ENCODE measurements around the gene TTLL11. TPM values are rescaled to one million over a fixed set of nuclear protein-coding genes. Genes with fewer than 3 reads are reported as not detected.
A peak's percentile ranks its signal among the peaks of the same experiment; 100 is the strongest.

The TTLL11 gene
- total and polyA plus RNA-seq, 2 experiments from 2014 or later, result 0.57 to 1.4 TPM

DNA sequence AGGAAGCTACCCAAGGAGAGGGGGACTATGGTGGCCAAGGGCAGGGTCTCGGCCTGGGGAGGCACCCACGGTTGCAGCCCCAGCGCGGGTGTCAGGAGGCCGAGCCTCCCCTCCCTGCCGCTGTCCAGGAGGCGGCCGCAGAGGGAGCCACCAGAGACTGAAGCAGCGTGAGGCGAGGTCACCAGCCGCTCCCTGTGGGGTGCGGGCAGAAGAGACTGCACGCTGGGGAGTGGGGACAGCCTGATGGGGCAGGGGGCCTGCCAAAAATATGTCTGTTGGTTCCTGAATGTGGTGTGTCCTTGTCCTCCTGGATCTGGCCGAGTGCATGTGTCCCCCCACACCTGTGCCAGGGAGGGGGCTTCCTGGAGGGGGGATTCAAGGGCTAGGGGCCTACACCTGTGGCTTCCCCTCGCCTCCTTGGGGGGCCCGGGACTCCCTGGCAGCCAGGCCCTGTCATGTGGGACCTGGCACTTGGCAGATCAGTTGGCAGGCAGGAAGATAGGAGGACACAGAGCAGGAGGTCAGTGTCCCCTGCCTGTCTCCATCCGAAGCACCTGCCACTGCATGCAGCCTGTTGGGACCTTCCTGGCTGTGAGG, 310.5 kb downstream of the TTLL11 start:
- DNase-seq (ENCODE audit: low spot score), result no peak
- H3K27ac Mint-ChIP-seq, result 0 out of 2 replicates have a peak overlapping the region, but pooled peaks have one; percentile 23
- H3K4me2 ChIP-seq, result no peak overlapping the region
- no peak for ATAC-seq
- H2AFZ ChIP-seq, result no peak overlapping the region
- 0 out of 2 replicates have a peak overlapping the region, but pooled peaks have one; percentile 45 for H3K27ac ChIP-seq (ENCODE audit: low read depth)
- H3K79me2 ChIP-seq (replicated peaks; ENCODE audit: insufficient read depth), result peaks cover 5% of the 10 kb centered on the region; the same call in 1 of the 2 replicates
- no peaks in the 10 kb centered on the region; the same call in 1 of the 2 replicates for H3K36me3 ChIP-seq (ENCODE audit: insufficient read depth)
- no peaks in the 10 kb centered on the region for H3K27me3 ChIP-seq (ENCODE audit: insufficient read depth)
- peaks cover 20% of the 10 kb centered on the region for H3K4me1 ChIP-seq (ENCODE audit: insufficient read depth)
- no peak overlapping the region for H3K4me3 ChIP-seq
- peaks cover 15% of the 10 kb centered on the region for H3K27me3 Mint-ChIP-seq (ENCODE audit: insufficient read depth, low read depth, poor library complexity)
- peaks cover 32% of the 10 kb centered on the region for H3K4me1 Mint-ChIP-seq
- TF ChIP-seq STAT1 (IDR thresholded peaks at IDR 0.05; ENCODE audit: unreplicated experiment) (no peak), POLR2AphosphoS5 (IDR thresholded peaks at IDR 0.05; ENCODE audit: low read depth) (no peak), EZH2phosphoT487 (IDR thresholded peaks at IDR 0.05; ENCODE audit: unreplicated experiment) (no peak), CREB1 (CRISPR knock-in tag; IDR thresholded peaks at IDR 0.05; ENCODE audit: low read depth) (no peak), ZNF331 (CRISPR knock-in tag; IDR thresholded peaks at IDR 0.05; ENCODE audit: low read depth) (no peak), EZH2 (IDR thresholded peaks at IDR 0.05; ENCODE audit: low read depth, unreplicated experiment) (no peak), JUNB (IDR thresholded peaks at IDR 0.05; ENCODE audit: unreplicated experiment) (no peak), NANOG (IDR thresholded peaks at IDR 0.05; ENCODE audit: borderline replicate concordance) (no peak)
- TF ChIP-seq, protein P1, sequence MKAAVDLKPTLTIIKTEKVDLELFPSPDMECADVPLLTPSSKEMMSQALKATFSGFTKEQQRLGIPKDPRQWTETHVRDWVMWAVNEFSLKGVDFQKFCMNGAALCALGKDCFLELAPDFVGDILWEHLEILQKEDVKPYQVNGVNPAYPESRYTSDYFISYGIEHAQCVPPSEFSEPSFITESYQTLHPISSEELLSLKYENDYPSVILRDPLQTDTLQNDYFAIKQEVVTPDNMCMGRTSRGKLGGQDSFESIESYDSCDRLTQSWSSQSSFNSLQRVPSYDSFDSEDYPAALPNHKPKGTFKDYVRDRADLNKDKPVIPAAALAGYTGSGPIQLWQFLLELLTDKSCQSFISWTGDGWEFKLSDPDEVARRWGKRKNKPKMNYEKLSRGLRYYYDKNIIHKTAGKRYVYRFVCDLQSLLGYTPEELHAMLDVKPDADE (IDR thresholded peaks at IDR 0.05), result no peak
- TF ChIP-seq, protein P2, sequence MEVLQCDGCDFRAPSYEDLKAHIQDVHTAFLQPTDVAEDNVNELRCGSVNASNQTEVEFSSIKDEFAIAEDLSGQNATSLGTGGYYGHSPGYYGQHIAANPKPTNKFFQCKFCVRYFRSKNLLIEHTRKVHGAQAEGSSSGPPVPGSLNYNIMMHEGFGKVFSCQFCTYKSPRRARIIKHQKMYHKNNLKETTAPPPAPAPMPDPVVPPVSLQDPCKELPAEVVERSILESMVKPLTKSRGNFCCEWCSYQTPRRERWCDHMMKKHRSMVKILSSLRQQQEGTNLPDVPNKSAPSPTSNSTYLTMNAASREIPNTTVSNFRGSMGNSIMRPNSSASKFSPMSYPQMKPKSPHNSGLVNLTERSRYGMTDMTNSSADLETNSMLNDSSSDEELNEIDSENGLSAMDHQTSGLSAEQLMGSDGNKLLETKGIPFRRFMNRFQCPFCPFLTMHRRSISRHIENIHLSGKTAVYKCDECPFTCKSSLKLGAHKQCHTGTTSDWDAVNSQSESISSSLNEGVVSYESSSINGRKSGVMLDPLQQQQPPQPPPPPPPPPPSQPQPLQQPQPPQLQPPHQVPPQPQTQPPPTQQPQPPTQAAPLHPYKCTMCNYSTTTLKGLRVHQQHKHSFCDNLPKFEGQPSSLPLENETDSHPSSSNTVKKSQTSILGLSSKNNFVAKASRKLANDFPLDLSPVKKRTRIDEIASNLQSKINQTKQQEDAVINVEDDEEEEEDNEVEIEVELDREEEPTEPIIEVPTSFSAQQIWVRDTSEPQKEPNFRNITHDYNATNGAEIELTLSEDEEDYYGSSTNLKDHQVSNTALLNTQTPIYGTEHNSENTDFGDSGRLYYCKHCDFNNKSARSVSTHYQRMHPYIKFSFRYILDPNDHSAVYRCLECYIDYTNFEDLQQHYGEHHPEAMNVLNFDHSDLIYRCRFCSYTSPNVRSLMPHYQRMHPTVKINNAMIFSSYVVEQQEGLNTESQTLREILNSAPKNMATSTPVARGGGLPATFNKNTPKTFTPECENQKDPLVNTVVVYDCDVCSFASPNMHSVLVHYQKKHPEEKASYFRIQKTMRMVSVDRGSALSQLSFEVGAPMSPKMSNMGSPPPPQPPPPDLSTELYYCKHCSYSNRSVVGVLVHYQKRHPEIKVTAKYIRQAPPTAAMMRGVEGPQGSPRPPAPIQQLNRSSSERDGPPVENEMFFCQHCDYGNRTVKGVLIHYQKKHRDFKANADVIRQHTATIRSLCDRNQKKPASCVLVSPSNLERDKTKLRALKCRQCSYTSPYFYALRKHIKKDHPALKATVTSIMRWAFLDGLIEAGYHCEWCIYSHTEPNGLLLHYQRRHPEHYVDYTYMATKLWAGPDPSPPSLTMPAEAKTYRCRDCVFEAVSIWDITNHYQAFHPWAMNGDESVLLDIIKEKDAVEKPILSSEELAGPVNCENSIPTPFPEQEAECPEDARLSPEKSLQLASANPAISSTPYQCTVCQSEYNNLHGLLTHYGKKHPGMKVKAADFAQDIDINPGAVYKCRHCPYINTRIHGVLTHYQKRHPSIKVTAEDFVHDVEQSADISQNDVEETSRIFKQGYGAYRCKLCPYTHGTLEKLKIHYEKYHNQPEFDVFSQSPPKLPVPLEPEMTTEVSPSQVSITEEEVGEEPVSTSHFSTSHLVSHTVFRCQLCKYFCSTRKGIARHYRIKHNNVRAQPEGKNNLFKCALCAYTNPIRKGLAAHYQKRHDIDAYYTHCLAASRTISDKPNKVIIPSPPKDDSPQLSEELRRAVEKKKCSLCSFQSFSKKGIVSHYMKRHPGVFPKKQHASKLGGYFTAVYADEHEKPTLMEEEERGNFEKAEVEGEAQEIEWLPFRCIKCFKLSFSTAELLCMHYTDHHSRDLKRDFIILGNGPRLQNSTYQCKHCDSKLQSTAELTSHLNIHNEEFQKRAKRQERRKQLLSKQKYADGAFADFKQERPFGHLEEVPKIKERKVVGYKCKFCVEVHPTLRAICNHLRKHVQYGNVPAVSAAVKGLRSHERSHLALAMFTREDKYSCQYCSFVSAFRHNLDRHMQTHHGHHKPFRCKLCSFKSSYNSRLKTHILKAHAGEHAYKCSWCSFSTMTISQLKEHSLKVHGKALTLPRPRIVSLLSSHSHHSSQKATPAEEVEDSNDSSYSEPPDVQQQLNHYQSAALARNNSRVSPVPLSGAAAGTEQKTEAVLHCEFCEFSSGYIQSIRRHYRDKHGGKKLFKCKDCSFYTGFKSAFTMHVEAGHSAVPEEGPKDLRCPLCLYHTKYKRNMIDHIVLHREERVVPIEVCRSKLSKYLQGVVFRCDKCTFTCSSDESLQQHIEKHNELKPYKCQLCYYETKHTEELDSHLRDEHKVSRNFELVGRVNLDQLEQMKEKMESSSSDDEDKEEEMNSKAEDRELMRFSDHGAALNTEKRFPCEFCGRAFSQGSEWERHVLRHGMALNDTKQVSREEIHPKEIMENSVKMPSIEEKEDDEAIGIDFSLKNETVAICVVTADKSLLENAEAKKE (CRISPR knock-in tag; IDR thresholded peaks at IDR 0.05), result no peak
- H3K9me3 Mint-ChIP-seq, result no peaks in the 10 kb centered on the region
- H4K20me1 ChIP-seq (replicated peaks; ENCODE audit: insufficient read depth), result no peaks in the 10 kb centered on the region; the same call in none of the 2 replicates
- no peaks in the 10 kb centered on the region for H3F3A ChIP-seq (replicated peaks; ENCODE audit: low read depth)
- no peak overlapping the region for H3K4me3 Mint-ChIP-seq
- H3K9me2 ChIP-seq (ENCODE audit: insufficient read depth), result no peaks in the 10 kb centered on the region
- peaks cover 30% of the 10 kb centered on the region for H3K36me3 Mint-ChIP-seq (ENCODE audit: low read depth)
